ENCODE results near the gene SASS6.

SASS6 gene

DNA sequence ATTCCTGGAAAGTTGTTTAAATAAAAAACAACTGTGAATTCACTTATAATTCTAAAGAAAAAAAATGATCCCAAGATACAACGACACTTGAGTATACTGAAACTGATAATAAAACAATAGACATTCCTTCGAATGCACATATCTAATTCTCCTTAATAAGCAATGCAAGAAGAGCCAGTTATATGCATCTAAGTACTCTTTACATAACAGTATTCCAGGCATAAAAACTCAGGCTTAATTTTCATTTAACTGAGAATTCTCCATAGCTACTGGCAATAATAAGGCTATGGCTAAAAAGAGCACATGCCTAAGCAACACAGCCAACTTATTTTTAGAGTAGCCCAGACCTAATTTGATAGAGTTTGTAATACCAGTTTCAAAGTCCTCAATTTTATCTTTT, 31.2 kb downstream of the SASS6 start:
- H3K23ac ChIP-seq (ENCODE audit: low read length) = no peak overlapping the region
- no peak overlapping the region for H4K91ac ChIP-seq (ENCODE audit: low read depth, low read length)
- H2AK5ac ChIP-seq (ENCODE audit: low read length) = no peak overlapping the region
- no peak overlapping the region for H3K9ac ChIP-seq (ENCODE audit: low read length)
- H3K4me3 ChIP-seq (ENCODE audit: low read depth, low read length) = no peak overlapping the region
- no peak for DNase-seq
- H3K79me2 ChIP-seq (ENCODE audit: control insufficient read depth, insufficient read depth, low read length, poor library complexity) = no peaks in the 10 kb centered on the region
- H3K4me1 ChIP-seq (ENCODE audit: control insufficient read depth in 1 of 2, insufficient read depth in 2 of 2, low read length in 2 of 2) = no peaks in the 10 kb centered on the region
- no peak overlapping the region for H2BK120ac ChIP-seq (ENCODE audit: insufficient read depth, low read length, poor library complexity)
- no CpG with 5 or more reads among the region's 2 CpGs for WGBS (ENCODE audit: extremely low coverage, insufficient coverage, insufficient read length)
- H2BK12ac ChIP-seq (ENCODE audit: low read length) = no peak overlapping the region
- no peak overlapping the region for H3K4me2 ChIP-seq (ENCODE audit: low read length)
- H3K18ac ChIP-seq (ENCODE audit: low read length) = no peak overlapping the region
- no peak overlapping the region for H4K8ac ChIP-seq (ENCODE audit: low read depth, low read length)
- no peak overlapping the region for H3K4ac ChIP-seq (ENCODE audit: low read depth, low read length)
- no peak overlapping the region for H3K14ac ChIP-seq (ENCODE audit: low read length)
- H3K9me3 ChIP-seq (ENCODE audit: insufficient read depth, low read depth, low read length) = no peaks in the 10 kb centered on the region
- H2BK5ac ChIP-seq (ENCODE audit: low read depth, low read length, poor library complexity) = no peak overlapping the region
- no peak overlapping the region for H3K27ac ChIP-seq (ENCODE audit: low read depth, low read length)
- H3K27me3 ChIP-seq (ENCODE audit: insufficient read depth, low read length) = no peaks in the 10 kb centered on the region
- no peak overlapping the region for H2AFZ ChIP-seq (ENCODE audit: insufficient read depth, low read length, poor library complexity)
- H4K12ac ChIP-seq (ENCODE audit: low read depth, low read length) = no peak overlapping the region
- peaks cover 12 to 17% of the 10 kb centered on the region in 2 experiments for H3K36me3 ChIP-seq (ENCODE audit: control insufficient read depth in 1 of 2, insufficient read depth in 2 of 2, low read length in 2 of 2)
- no peaks in the 10 kb centered on the region for H3K79me1 ChIP-seq (ENCODE audit: low read length)

- Histone ChIP-seq H3K4me3 (ENCODE audit: low read depth, low read length) (no peak overlapping the region), H3K36me3 (ENCODE audit: control insufficient read depth in 1 of 2, insufficient read depth in 2 of 2, low read length in 2 of 2) (peaks cover 11 to 14% of the 10 kb centered on the region in 2 experiments), H4K8ac (ENCODE audit: low read depth, low read length) (no peak overlapping the region), H4K91ac (ENCODE audit: low read depth, low read length) (no peak overlapping the region), H3K18ac (ENCODE audit: low read length) (no peak overlapping the region), H3K27ac (ENCODE audit: low read depth, low read length) (no peak overlapping the region), H3K4me1 (ENCODE audit: control insufficient read depth in 1 of 2, insufficient read depth in 2 of 2, low read length in 2 of 2) (no peaks in the 10 kb centered on the region), H3K23ac (ENCODE audit: low read length) (no peak overlapping the region), H3K4me2 (ENCODE audit: low read length) (no peak overlapping the region), H3K9ac (ENCODE audit: low read length) (no peak overlapping the region), H3K4ac (ENCODE audit: low read depth, low read length) (no peak overlapping the region), H3K14ac (ENCODE audit: low read length) (no peak overlapping the region), H3K9me3 (ENCODE audit: insufficient read depth, low read depth, low read length) (no peaks in the 10 kb centered on the region), H2AK5ac (ENCODE audit: low read length) (no peak overlapping the region), H3K79me2 (ENCODE audit: control insufficient read depth, insufficient read depth, low read length, poor library complexity) (no peaks in the 10 kb centered on the region), H2BK5ac (ENCODE audit: low read depth, low read length, poor library complexity) (no peak overlapping the region), H3K79me1 (ENCODE audit: low read length) (no peaks in the 10 kb centered on the region), H3K27me3 (ENCODE audit: insufficient read depth, low read length) (no peaks in the 10 kb centered on the region), H2BK12ac (ENCODE audit: low read length) (no peak overlapping the region), H2BK120ac (ENCODE audit: insufficient read depth, low read length, poor library complexity) (no peak overlapping the region), H4K12ac (ENCODE audit: low read depth, low read length) (no peak overlapping the region), H2AFZ (ENCODE audit: insufficient read depth, low read length, poor library complexity) (no peak overlapping the region)
- DNase-seq = no peak
- WGBS (ENCODE audit: extremely low coverage, insufficient coverage, insufficient read length) = no CpG with 5 or more reads among the region's 1 CpG
Observed at GRCh38 chr1:100100202-100100601, 32.5 kb downstream of the SASS6 start.

DNA sequence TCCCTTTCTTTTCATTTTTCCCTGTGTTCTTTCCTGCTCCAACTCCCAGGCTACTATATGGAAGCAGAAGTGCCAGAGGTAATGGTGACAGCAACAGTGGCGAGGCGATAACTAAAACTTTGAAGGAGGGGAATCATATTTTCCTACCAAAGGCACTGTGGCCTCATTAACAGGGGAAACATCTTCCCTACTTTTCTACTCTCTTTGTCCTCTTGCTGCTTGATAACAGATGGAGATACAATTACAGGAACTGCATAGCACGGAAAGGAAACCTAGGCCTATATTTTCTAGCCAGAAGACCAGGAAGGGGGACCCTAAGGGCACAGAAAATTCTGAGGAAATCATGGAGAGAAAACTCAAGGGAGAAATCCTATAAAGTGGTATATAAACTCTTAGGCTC, 42.3 kb downstream of the SASS6 start:
- Histone ChIP-seq H2BK5ac (ENCODE audit: low read depth, low read length, poor library complexity) (no peak overlapping the region), H2AFZ (ENCODE audit: insufficient read depth, low read length, poor library complexity) (no peak overlapping the region), H3K4me2 (ENCODE audit: low read length) (no peak overlapping the region), H3K79me1 (ENCODE audit: low read length) (no peaks in the 10 kb centered on the region), H3K36me3 (ENCODE audit: control insufficient read depth in 1 of 2, insufficient read depth in 2 of 2, low read length in 2 of 2) (peaks cover 7 to 12% of the 10 kb centered on the region in 2 experiments), H3K27ac (ENCODE audit: low read depth, low read length) (no peak overlapping the region), H2BK120ac (ENCODE audit: insufficient read depth, low read length, poor library complexity) (no peak overlapping the region), H3K4me1 (ENCODE audit: control insufficient read depth in 1 of 2, insufficient read depth in 2 of 2, low read length in 2 of 2) (no peaks in the 10 kb centered on the region), H4K91ac (ENCODE audit: low read depth, low read length) (no peak overlapping the region), H3K9me3 (ENCODE audit: insufficient read depth, low read depth, low read length) (no peaks in the 10 kb centered on the region), H2AK5ac (ENCODE audit: low read length) (no peak overlapping the region), H3K23ac (ENCODE audit: low read length) (no peak overlapping the region), H3K4me3 (ENCODE audit: low read depth, low read length) (no peak overlapping the region), H3K14ac (ENCODE audit: low read length) (no peak overlapping the region), H3K4ac (ENCODE audit: low read depth, low read length) (no peak overlapping the region), H3K18ac (ENCODE audit: low read length) (no peak overlapping the region), H3K79me2 (ENCODE audit: control insufficient read depth, insufficient read depth, low read length, poor library complexity) (no peaks in the 10 kb centered on the region), H2BK12ac (ENCODE audit: low read length) (no peak overlapping the region), H4K8ac (ENCODE audit: low read depth, low read length) (no peak overlapping the region), H3K9ac (ENCODE audit: low read length) (no peak overlapping the region), H4K12ac (ENCODE audit: low read depth, low read length) (no peak overlapping the region), H3K27me3 (ENCODE audit: insufficient read depth, low read length) (no peaks in the 10 kb centered on the region)
- WGBS (ENCODE audit: extremely low coverage, insufficient coverage, insufficient read length) = no CpG with 5 or more reads among the region's 3 CpGs
- DNase-seq = no peak

GRCh38 chr1:100089082-100089481, 43.6 kb downstream of the SASS6 start:
- H3K18ac ChIP-seq (ENCODE audit: low read length) = no peak overlapping the region
- WGBS (ENCODE audit: extremely low coverage, insufficient coverage, insufficient read length) = no CpG with 5 or more reads among the region's 1 CpG
- H3K14ac ChIP-seq (ENCODE audit: low read length) = no peak overlapping the region
- no peak overlapping the region for H4K91ac ChIP-seq (ENCODE audit: low read depth, low read length)
- H2BK12ac ChIP-seq (ENCODE audit: low read length) = no peak overlapping the region
- no peak overlapping the region for H2AK5ac ChIP-seq (ENCODE audit: low read length)
- no peaks in the 10 kb centered on the region for H3K4me1 ChIP-seq (ENCODE audit: control insufficient read depth in 1 of 2, insufficient read depth in 2 of 2, low read length in 2 of 2)
- DNase-seq = no peak
- no peaks in the 10 kb centered on the region for H3K9me3 ChIP-seq (ENCODE audit: insufficient read depth, low read depth, low read length)
- no peak overlapping the region for H3K4me3 ChIP-seq (ENCODE audit: low read depth, low read length)
- no peaks in the 10 kb centered on the region for H3K79me2 ChIP-seq (ENCODE audit: control insufficient read depth, insufficient read depth, low read length, poor library complexity)
- no peak overlapping the region for H4K12ac ChIP-seq (ENCODE audit: low read depth, low read length)
- no peak overlapping the region for H3K23ac ChIP-seq (ENCODE audit: low read length)
- H3K4ac ChIP-seq (ENCODE audit: low read depth, low read length) = no peak overlapping the region
- H3K79me1 ChIP-seq (ENCODE audit: low read length) = no peaks in the 10 kb centered on the region
- H3K9ac ChIP-seq (ENCODE audit: low read length) = no peak overlapping the region
- no peak overlapping the region for H3K4me2 ChIP-seq (ENCODE audit: low read length)
- H2BK5ac ChIP-seq (ENCODE audit: low read depth, low read length, poor library complexity) = no peak overlapping the region
- no peak overlapping the region for H3K27ac ChIP-seq (ENCODE audit: low read depth, low read length)
- H3K36me3 ChIP-seq (ENCODE audit: control insufficient read depth in 1 of 2, insufficient read depth in 2 of 2, low read length in 2 of 2) = peaks cover 7 to 10% of the 10 kb centered on the region in 2 experiments
- no peak overlapping the region for H2AFZ ChIP-seq (ENCODE audit: insufficient read depth, low read length, poor library complexity)
- H3K27me3 ChIP-seq (ENCODE audit: insufficient read depth, low read length) = no peaks in the 10 kb centered on the region
- no peak overlapping the region for H2BK120ac ChIP-seq (ENCODE audit: insufficient read depth, low read length, poor library complexity)
- no peak overlapping the region for H4K8ac ChIP-seq (ENCODE audit: low read depth, low read length)
